NCI-H2227 (cell line): ENCODE measurements around the gene UBE2QL1.

Experiments
- DNase-seq: peaks from one replicate; lab custom pipeline; 2025; ENCODE audit not compliant: unreplicated experiment; lab: John Stamatoyannopoulos, UW

UBE2QL1 gene

GRCh38 chr5:6453937-6454560 is 5.4 kb downstream of the UBE2QL1 start:
- DNase-seq = no peak

- no peak for DNase-seq
These were observed 6.0 kb downstream of the UBE2QL1 start for GRCh38 chr5:6454628-6455053.

GRCh38 chr5:6455571-6456200 is 7.0 kb downstream of the UBE2QL1 start:
- DNase-seq = no peak

- DNase-seq = no peak
These were observed 8.2 kb downstream of the UBE2QL1 start for GRCh38 chr5:6456766-6457370.

GRCh38 chr5:6457592-6457991 is 8.9 kb downstream of the UBE2QL1 start:
- DNase-seq = no peak

- no peak for DNase-seq
These were observed 10.2 kb downstream of the UBE2QL1 start for GRCh38 chr5:6458833-6459232.

GRCh38 chr5:6459896-6460295 is 11.2 kb downstream of the UBE2QL1 start:
- DNase-seq = no peak

GRCh38 chr5:6461006-6461405 is 12.3 kb downstream of the UBE2QL1 start:
- no peak for DNase-seq

- DNase-seq = no peak
These were observed 13.4 kb downstream of the UBE2QL1 start for GRCh38 chr5:6461793-6462650.

- no peak for DNase-seq
These were observed 14.0 kb downstream of the UBE2QL1 start for GRCh38 chr5:6462671-6463070.

GRCh38 chr5:6464441-6464840 is 15.8 kb downstream of the UBE2QL1 start:
- no peak for DNase-seq

GRCh38 chr5:6465831-6466790 is 17.5 kb downstream of the UBE2QL1 start:
- no peak for DNase-seq

GRCh38 chr5:6466975-6467567 is 18.4 kb downstream of the UBE2QL1 start:
- no peak for DNase-seq

- no peak for DNase-seq
These were observed 18.9 kb downstream of the UBE2QL1 start for GRCh38 chr5:6467591-6467990.

- no peak for DNase-seq
These were observed 19.4 kb downstream of the UBE2QL1 start for GRCh38 chr5:6468104-6468503.

- no peak for DNase-seq
These were observed 20.2 kb downstream of the UBE2QL1 start for GRCh38 chr5:6468870-6469269.

- no peak for DNase-seq
These were observed 21.2 kb downstream of the UBE2QL1 start for GRCh38 chr5:6469836-6470235.

- no peak for DNase-seq
These were observed 22.0 kb downstream of the UBE2QL1 start for GRCh38 chr5:6470672-6471071.

GRCh38 chr5:6471252-6471651 is 22.6 kb downstream of the UBE2QL1 start:
- DNase-seq = no peak

GRCh38 chr5:6472792-6473191 is 24.1 kb downstream of the UBE2QL1 start:
- no peak for DNase-seq
